Lung microvascular endothelial cell (primary cell): ENCODE measurements around the gene RAI14. TPM values are rescaled to one million over a fixed set of nuclear protein-coding genes. Genes with fewer than 3 reads are reported as not detected.

Experiments
- DNase-seq, 2 donors: peaks; one replicate each; pipeline versions ENCODE4 v3.0.0 to v3.0.0-alpha.2; 2010; ENCODE audit warnings: low read depth in 2 of 2
- total RNA-seq: library from RNA; depleted of rRNA; stranded (reverse); fragments of >200 nt; gene quantifications from 2 replicates; pipeline ENCODE4 v1.2.1, GENCODE V29; 2014

The RAI14 gene
- total RNA-seq, 1 donor from 2014 or later: 187 TPM

GRCh38 chr5:34639852-34640626, 16.1 kb upstream of the RAI14 start:
- no peak for DNase-seq

DNA sequence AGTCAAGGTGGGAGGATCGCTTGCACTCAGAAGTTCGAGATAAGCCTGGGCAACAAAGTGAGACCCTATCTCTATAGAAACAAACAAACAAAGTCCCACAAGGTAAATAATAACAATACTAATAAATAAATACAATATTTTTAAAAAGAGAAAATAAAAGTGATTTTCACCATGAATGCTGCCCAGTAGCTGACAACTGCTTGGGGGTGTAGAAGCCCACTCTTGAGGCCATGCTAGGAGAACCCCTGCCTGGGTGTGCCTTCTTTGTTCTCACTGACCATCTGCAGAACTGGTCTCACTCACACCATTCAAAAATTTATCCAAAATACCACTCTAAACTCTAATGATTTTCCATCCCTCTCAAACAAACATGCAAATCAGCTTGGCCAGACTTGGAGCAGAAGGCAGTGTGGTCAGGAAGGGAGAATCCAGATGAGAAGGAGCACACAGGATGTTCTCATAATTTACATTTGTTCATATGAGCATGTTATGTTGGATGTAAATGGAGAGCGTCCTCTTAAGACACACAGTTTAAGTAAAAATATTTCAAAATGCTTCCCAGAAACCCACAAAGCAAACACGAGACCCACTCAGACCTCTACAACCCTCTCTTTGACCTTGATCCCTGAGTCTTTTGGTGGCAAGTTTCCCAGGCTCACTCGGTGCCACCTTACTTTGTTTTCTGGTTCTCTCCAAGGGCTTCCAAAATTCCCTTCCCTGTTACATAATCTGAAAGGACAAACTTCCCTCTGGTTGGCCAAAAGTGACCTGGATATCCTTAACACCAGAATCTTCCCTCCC, 7.9 kb upstream of the RAI14 start:
- DNase-seq: peak in 1 of 2 donors; percentile 6

DNA sequence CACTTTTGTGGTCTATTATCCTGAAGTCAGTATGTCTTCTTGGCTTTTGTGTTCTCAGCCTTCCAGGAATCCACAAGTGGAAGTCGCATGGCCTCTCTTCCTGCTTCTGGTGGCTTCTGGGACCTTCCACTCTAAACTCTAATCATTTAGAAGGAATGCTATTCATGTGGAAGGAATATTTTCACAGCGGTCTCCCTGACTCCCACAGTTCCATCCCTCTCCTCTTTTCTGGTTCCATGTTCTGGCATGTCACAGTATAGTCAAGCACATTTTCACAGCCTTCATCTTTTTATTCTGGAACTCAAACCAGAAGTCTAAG, 7.3 kb upstream of the RAI14 start:
- DNase-seq: peak in 1 of 2 donors; percentile 46

- no peak for DNase-seq
Observed at GRCh38 chr5:34651791-34652190, 4.3 kb upstream of the RAI14 start.

- peak in 1 of 2 donors; percentile 47 for DNase-seq
Observed at GRCh38 chr5:34652466-34652865, 3.7 kb upstream of the RAI14 start.

- peak; percentile 62 to 82 for DNase-seq
Observed at GRCh38 chr5:34652914-34653313, 3.2 kb upstream of the RAI14 start.

DNA sequence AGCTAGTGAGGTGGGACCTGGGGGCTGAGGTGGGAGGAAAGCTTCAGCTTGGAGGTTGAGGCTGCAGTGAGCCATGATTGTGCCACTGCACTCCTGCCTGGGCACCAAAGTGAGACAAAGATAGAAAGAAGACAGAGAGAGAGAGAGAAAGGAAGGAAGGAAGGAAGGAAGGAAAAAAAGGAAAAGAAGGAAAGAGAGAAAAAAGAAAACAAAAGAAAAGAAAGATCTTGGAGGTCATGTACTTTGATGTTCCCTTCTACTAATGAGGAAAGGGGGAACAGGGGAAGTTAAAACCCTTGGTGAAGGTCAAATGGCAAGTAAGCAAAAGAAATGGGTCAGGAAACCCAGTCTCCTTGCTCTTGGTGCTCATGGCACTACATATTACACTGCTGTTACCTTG, 2.4 kb upstream of the RAI14 start:
- DNase-seq: no peak

- peak; percentile 68 to 79 for DNase-seq
Observed at GRCh38 chr5:34655354-34655991, 655 bp upstream of the RAI14 start.

DNA sequence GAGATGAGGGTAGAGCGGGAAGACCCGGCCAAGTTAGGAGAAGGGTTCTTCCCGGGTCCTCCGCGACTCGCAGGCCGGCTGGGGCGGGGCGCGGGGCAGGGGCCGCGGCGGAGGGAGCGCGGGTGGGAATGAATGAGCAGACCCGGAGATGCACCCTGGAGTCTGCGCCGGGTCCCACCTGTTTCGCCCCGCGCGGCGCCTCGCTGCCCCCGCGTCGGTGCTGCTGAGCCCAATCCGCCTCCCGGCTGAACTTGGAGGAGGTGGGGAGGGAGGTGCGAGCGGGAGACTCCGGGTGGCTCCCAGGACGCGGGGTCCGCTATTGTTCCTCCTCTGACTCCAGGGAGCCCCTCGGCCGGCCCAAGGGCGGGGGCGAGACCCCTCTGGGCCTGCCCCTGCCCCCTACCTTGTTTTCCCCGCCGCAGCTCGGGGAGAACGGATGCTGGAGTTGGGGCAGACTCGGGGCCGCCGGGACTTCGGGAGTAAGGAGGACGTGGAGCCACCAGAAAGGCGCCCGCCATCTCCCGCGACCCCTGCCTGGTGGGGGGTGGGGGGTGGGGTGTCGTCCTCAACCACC, 659 bp downstream of the RAI14 start:
- DNase-seq: peak; percentile 49

DNA sequence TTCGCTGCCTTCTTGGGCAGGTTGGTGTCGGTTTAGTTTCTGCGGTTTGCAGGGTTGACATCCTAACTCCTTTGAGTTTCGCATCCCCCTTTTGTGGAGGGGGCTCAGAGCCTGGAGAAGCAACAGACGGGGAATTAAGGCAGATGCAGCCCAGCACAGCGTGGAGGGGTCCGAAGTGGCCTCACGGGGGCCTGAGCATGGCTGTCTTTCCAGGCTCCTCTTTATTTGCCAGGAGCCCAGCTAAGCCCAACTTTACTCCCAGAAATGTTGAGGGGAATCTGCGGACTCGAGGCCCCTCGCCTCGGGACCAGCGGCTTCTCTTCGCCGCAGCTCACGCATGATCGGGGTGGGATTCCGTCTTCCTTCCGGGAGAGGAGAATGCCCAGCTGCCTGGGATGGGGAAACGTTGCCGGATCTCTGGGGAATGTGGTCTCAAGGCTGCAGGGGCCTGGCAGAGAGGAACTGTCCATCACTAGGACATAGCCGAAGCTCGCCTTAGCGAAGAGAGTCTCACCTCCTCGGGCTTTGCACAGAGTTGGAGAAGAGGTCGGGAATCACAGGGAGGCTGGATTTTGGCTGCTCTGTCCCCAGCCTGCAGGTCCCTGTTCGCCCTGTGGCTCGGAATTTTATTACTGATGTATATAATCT, 1.3 kb downstream of the RAI14 start:
- peak; percentile 58 to 68 for DNase-seq

- DNase-seq: peak; percentile 64 to 76
Observed at GRCh38 chr5:34657988-34658387, 1.9 kb downstream of the RAI14 start.

- no peak for DNase-seq
Observed at GRCh38 chr5:34659168-34659567, 3.0 kb downstream of the RAI14 start.

GRCh38 chr5:34660444-34660843, 4.3 kb downstream of the RAI14 start:
- peak in 1 of 2 donors; percentile 93 for DNase-seq

DNA sequence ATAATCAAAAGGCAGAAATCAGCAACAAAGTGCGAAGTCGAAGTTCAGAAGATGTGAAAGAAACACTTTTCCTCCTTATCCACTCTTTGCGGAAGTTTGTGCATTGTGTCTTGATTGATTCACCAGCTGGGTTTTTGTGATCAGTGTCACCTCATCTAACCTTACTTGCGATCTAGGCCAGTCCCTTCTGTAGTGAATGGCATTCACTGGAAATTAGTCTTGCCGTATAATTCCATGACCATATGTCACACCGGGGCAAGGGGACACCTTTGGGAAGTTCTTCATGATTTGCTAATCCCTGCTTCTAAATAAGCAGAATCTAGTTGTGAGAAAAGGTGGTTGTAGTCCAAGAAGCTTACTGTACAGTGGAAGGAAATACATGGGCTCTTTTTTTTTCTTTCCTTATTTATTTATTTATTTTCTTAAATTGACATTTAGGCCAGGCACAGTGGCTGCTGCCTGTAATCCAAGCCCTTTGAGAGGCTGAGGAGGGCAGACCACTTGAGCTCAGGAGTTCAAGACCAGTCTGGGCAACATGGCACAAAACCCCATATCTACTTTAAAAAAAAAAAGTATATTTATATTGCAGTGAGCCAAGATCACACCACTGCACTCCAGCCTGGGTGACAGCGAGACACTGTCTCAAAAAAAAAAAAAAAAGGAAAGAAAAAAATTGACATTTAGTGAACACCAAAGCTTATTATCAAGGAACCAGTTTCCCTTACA, 7.8 kb downstream of the RAI14 start:
- DNase-seq: no peak

DNA sequence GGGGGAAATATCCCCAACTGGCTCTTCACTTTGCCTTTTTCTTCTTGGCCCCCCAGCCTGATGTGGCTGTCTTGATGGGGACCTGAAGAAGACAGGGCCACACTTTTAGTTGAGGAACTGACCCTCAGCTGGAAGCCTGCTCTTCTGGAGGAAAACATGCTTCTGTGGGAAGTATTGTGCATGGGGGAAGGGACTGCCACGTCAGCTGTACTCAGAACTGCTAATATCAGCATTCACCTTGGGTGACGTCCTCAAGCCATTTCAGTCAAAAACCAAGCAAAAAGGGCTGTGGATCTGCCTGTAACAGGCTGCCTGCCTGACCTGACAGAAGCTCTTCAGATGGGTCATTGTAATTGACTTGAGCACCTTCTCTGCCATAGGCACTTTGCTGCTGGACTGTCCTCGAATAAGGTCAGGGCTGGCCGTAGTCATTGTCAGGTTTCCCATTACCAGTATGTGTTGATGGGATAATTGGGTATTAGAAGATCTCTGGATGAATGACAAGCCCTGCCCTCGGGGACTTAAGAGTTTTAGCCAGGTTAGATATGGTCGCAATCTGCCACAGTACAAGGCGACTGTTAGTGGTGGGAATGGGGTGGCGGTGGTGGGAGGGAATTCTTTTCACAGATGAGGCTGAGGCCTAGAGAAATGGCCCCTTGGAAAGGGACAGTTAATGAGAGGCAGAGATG, 10.4 kb downstream of the RAI14 start:
- no peak for DNase-seq

GRCh38 chr5:34667705-34668104, 11.6 kb downstream of the RAI14 start:
- no peak for DNase-seq

GRCh38 chr5:34669931-34670516, 13.9 kb downstream of the RAI14 start:
- DNase-seq: no peak

- no peak for DNase-seq
Observed at GRCh38 chr5:34672196-34672595, 16.1 kb downstream of the RAI14 start.

GRCh38 chr5:34673463-34674125, 17.5 kb downstream of the RAI14 start:
- no peak for DNase-seq
